ENCODE data around the gene TMEM19.

TMEM19 gene

DNA sequence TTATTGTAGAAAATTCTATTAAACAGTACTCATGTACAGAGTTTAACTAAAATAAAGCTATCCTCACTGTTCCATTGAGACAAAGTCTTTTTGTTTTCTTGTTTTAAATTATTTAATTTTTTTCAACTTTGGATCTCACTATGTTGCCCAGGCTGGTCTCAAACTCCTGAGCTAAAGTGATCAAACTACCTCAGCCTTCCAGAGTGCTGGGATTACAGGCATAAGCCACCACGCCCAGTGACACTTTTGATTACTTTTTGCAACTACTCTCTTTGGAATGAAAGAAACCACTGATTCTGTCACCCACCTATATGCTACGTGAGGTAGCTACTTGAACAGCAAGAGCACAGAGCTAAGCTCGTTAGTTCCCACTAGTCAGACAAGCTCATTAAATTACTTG, 39.4 kb upstream of the TMEM19 start:
- no peak for ATAC-seq
- TF ChIP-seq GLIS3 (CRISPR knock-in tag; IDR thresholded peaks at IDR 0.05) (no peak), ZFP30 (CRISPR knock-in tag; IDR thresholded peaks at IDR 0.05) (no peak)

DNA sequence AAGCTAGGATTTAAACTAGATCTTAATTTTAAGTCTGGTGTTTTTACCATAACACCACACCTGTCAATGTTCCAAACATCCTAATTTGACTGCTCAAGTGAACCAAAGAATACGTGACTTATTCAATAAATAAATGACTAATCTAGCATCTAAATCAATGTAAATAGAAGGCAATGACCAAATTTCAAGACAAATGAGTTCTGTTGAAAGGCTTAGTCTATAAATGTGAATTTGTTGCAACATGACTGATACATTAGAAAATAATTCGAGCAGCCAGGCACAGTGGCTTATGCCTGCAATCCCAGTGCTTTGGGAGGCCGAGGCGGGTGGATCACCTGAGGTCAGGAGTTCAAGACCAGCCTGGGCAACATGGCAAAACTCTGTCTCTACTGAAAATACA, 37.3 kb upstream of the TMEM19 start:
- TF ChIP-seq SNAI2 (CRISPR knock-in tag; IDR thresholded peaks at IDR 0.05) = no peak
- TF ChIP-seq GLIS3 (CRISPR knock-in tag; IDR thresholded peaks at IDR 0.05) = no peak
- TF ChIP-seq POU6F1 (CRISPR knock-in tag; IDR thresholded peaks at IDR 0.05; ENCODE audit: borderline replicate concordance, low read depth) = no peak
- no peak for TF ChIP-seq OSR1 (CRISPR knock-in tag; IDR thresholded peaks at IDR 0.05)
- no peak for TF ChIP-seq BACH2 (CRISPR knock-in tag; IDR thresholded peaks at IDR 0.05; ENCODE audit: borderline replicate concordance)
- TF ChIP-seq ZFP30 (CRISPR knock-in tag; IDR thresholded peaks at IDR 0.05) = no peak
- no peak for TF ChIP-seq PPARA (CRISPR knock-in tag; IDR thresholded peaks at IDR 0.05; ENCODE audit: borderline replicate concordance)
- no peak for TF ChIP-seq ZNF8 (CRISPR knock-in tag; IDR thresholded peaks at IDR 0.05)
- no peak for TF ChIP-seq ARNTL (CRISPR knock-in tag; IDR thresholded peaks at IDR 0.05; ENCODE audit: borderline replicate concordance, low read depth)
- TF ChIP-seq, protein P1, sequence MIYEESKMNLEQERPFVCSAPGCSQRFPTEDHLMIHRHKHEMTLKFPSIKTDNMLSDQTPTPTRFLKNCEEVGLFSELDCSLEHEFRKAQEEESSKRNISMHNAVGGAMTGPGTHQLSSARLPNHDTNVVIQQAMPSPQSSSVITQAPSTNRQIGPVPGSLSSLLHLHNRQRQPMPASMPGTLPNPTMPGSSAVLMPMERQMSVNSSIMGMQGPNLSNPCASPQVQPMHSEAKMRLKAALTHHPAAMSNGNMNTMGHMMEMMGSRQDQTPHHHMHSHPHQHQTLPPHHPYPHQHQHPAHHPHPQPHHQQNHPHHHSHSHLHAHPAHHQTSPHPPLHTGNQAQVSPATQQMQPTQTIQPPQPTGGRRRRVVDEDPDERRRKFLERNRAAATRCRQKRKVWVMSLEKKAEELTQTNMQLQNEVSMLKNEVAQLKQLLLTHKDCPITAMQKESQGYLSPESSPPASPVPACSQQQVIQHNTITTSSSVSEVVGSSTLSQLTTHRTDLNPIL (CRISPR knock-in tag; IDR thresholded peaks at IDR 0.05; ENCODE audit: low read depth) = no peak
- TF ChIP-seq TOX (CRISPR knock-in tag; IDR thresholded peaks at IDR 0.05; ENCODE audit: borderline replicate concordance) = no peak
- no peak for TF ChIP-seq TCF4 (CRISPR knock-in tag; IDR thresholded peaks at IDR 0.05; ENCODE audit: borderline replicate concordance)
- no peak for TF ChIP-seq RARB (CRISPR knock-in tag; IDR thresholded peaks at IDR 0.05)
- no peak for ATAC-seq

- no peak for ATAC-seq
- TF ChIP-seq ARNTL (CRISPR knock-in tag; IDR thresholded peaks at IDR 0.05; ENCODE audit: borderline replicate concordance, low read depth) (no peak), ZNF8 (CRISPR knock-in tag; IDR thresholded peaks at IDR 0.05) (no peak), ZC3H10 (CRISPR knock-in tag; IDR thresholded peaks at IDR 0.05) (no peak), ZNF70 (CRISPR knock-in tag; IDR thresholded peaks at IDR 0.05) (no peak), ZFP30 (CRISPR knock-in tag; IDR thresholded peaks at IDR 0.05) (no peak), TOX (CRISPR knock-in tag; IDR thresholded peaks at IDR 0.05; ENCODE audit: borderline replicate concordance) (no peak), TCF4 (CRISPR knock-in tag; IDR thresholded peaks at IDR 0.05; ENCODE audit: borderline replicate concordance) (no peak), CSDC2 (CRISPR knock-in tag; IDR thresholded peaks at IDR 0.05) (no peak), ISL1 (CRISPR knock-in tag; IDR thresholded peaks at IDR 0.05) (no peak), GLIS3 (CRISPR knock-in tag; IDR thresholded peaks at IDR 0.05) (no peak)
- TF ChIP-seq, protein P2, sequence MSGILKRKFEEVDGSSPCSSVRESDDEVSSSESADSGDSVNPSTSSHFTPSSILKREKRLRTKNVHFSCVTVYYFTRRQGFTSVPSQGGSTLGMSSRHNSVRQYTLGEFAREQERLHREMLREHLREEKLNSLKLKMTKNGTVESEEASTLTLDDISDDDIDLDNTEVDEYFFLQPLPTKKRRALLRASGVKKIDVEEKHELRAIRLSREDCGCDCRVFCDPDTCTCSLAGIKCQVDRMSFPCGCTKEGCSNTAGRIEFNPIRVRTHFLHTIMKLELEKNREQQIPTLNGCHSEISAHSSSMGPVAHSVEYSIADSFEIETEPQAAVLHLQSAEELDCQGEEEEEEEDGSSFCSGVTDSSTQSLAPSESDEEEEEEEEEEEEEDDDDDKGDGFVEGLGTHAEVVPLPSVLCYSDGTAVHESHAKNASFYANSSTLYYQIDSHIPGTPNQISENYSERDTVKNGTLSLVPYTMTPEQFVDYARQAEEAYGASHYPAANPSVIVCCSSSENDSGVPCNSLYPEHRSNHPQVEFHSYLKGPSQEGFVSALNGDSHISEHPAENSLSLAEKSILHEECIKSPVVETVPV (CRISPR knock-in tag; IDR thresholded peaks at IDR 0.05) = no peak
Observed at GRCh38 chr12:71649401-71649800, 36.5 kb upstream of the TMEM19 start.

GRCh38 chr12:71652656-71653055, 33.2 kb upstream of the TMEM19 start:
- ATAC-seq = no peak

More at GRCh38 chr12:71652656-71653055, 33.2 kb upstream of the TMEM19 start:
- TF ChIP-seq SNAI2 (CRISPR knock-in tag; IDR thresholded peaks at IDR 0.05) (no peak), TCF4 (CRISPR knock-in tag; IDR thresholded peaks at IDR 0.05; ENCODE audit: borderline replicate concordance) (no peak), ZFP30 (CRISPR knock-in tag; IDR thresholded peaks at IDR 0.05) (no peak), TSHZ2 (CRISPR knock-in tag; IDR thresholded peaks at IDR 0.05) (no peak)
